ENCODE results near the gene PPP1CA.
A peak's percentile ranks its signal among the peaks of the same experiment; 100 is the strongest.

The PPP1CA gene

DNA sequence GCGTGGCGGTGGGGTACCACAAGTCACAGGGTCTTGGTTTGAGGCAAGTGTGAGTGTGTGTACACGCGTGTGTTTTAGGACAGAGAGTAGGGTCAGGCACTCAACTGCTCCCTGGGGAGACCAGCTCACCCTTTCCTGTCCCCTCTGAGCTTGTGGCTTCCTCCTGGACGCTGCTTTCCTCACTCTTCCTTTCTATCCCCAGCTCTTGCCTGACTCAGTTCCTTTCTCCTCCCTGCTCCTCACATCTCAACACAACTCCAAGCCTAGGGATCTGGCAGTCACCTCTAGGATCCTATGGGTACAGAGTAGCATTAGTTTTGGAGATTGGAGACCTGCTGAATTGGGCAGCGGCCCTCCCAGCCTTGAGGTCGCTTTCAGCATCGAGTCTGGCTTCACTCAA is 32.4 kb downstream of the PPP1CA start:
- H3K27ac ChIP-seq (ENCODE audit: low read depth in 2 of 2, low read length in 2 of 2) = peak overlapping the region in 1 of 2 donors; percentile 17
- no peaks in the 10 kb centered on the region for H3K9me3 ChIP-seq (ENCODE audit: control insufficient read depth in 2 of 2, low read length in 2 of 2)
- H3K9ac ChIP-seq (ENCODE audit: low read depth in 1 of 2, low read length in 2 of 2) = no peak overlapping the region
- peaks cover 0 to 5% of the 10 kb centered on the region in 2 donors for H3K36me3 ChIP-seq (ENCODE audit: control insufficient read depth in 2 of 2, insufficient read depth in 2 of 2, low read length in 2 of 2)
- H3K4me1 ChIP-seq (ENCODE audit: control insufficient read depth in 2 of 2, insufficient read depth in 2 of 2, low read length in 2 of 2) = peaks cover 37 to 39% of the 10 kb centered on the region in 2 donors
- no peak overlapping the region for H3K4me3 ChIP-seq (ENCODE audit: low read length in 2 of 2)
- H3K27me3 ChIP-seq (ENCODE audit: control insufficient read depth in 2 of 2, insufficient read depth in 2 of 2, low read length in 2 of 2) = no peaks in the 10 kb centered on the region

DNA sequence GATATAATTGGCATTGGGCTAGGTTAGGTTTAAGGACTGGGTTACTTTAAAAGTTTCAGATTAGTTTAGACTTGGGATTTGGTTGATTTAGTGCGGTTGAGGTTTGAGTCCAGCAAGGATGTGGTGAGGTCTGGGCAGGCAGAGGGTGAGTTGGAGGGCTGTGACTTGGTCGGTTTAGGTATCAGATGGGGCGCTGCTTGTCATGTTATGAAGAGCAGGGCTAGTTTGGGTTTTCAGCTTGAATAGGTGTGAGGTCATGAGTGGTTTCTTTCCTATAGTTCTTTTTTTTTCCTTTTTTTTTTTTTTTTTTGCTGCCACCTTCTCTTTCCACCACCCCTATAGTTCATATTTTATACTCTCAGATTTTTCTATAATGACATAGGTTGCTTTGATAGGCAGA is 33.0 kb downstream of the PPP1CA start:
- H3K27ac ChIP-seq (ENCODE audit: low read depth in 2 of 2, low read length in 2 of 2) = no peak overlapping the region
- no peaks in the 10 kb centered on the region for H3K27me3 ChIP-seq (ENCODE audit: control insufficient read depth in 2 of 2, insufficient read depth in 2 of 2, low read length in 2 of 2)
- H3K36me3 ChIP-seq (ENCODE audit: control insufficient read depth in 2 of 2, insufficient read depth in 2 of 2, low read length in 2 of 2) = peaks cover 0 to 5% of the 10 kb centered on the region in 2 donors
- no peaks in the 10 kb centered on the region for H3K9me3 ChIP-seq (ENCODE audit: control insufficient read depth in 2 of 2, low read length in 2 of 2)
- H3K4me1 ChIP-seq (ENCODE audit: control insufficient read depth in 2 of 2, insufficient read depth in 2 of 2, low read length in 2 of 2) = peaks cover 31 to 34% of the 10 kb centered on the region in 2 donors
- H3K4me3 ChIP-seq (ENCODE audit: low read length in 2 of 2) = no peak overlapping the region
- no peak overlapping the region for H3K9ac ChIP-seq (ENCODE audit: low read depth in 1 of 2, low read length in 2 of 2)

DNA sequence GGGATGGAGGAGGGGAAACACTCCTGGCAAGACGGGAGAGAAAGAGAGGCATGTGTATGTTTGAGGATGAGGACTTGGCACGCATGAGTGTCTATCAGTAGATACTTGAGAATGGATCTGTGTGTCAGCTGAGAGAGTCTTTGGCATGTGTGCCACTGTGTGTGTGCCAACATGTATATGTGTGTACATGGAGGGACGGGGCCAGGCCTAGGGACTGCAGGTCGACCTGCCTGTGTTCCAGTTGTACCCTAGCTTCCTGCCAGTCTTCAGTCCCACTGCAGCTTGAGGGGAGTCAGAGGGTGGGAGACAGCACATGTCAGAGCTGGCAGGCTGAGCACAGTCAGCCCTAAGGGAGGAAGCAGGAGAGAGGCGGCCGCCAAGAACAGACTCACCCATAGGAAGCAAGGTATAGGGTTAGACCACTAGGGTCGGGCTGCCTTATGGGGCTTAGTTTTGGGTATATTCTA is 33.9 kb downstream of the PPP1CA start:
- H3K27me3 ChIP-seq (ENCODE audit: control insufficient read depth in 2 of 2, insufficient read depth in 2 of 2, low read length in 2 of 2) = no peaks in the 10 kb centered on the region
- H3K27ac ChIP-seq (ENCODE audit: low read depth in 2 of 2, low read length in 2 of 2) = peak overlapping the region in 1 of 2 donors; percentile 6
- no peak overlapping the region for H3K4me3 ChIP-seq (ENCODE audit: low read length in 2 of 2)
- H3K9ac ChIP-seq (ENCODE audit: low read depth in 1 of 2, low read length in 2 of 2) = no peak overlapping the region
- H3K36me3 ChIP-seq (ENCODE audit: control insufficient read depth in 2 of 2, insufficient read depth in 2 of 2, low read length in 2 of 2) = peaks cover 0 to 5% of the 10 kb centered on the region in 2 donors
- peaks cover 31 to 34% of the 10 kb centered on the region in 2 donors for H3K4me1 ChIP-seq (ENCODE audit: control insufficient read depth in 2 of 2, insufficient read depth in 2 of 2, low read length in 2 of 2)
- no peaks in the 10 kb centered on the region for H3K9me3 ChIP-seq (ENCODE audit: control insufficient read depth in 2 of 2, low read length in 2 of 2)

GRCh38 chr11:67366961-67367760 is 34.5 kb downstream of the PPP1CA start:
- no peaks in the 10 kb centered on the region for H3K27me3 ChIP-seq (ENCODE audit: control insufficient read depth in 2 of 2, insufficient read depth in 2 of 2, low read length in 2 of 2)
- peak overlapping the region in 1 of 2 donors; percentile 44 for H3K9ac ChIP-seq (ENCODE audit: low read depth in 1 of 2, low read length in 2 of 2)
- H3K9me3 ChIP-seq (ENCODE audit: control insufficient read depth in 2 of 2, low read length in 2 of 2) = no peaks in the 10 kb centered on the region
- peaks cover 31 to 32% of the 10 kb centered on the region in 2 donors for H3K4me1 ChIP-seq (ENCODE audit: control insufficient read depth in 2 of 2, insufficient read depth in 2 of 2, low read length in 2 of 2)
- H3K36me3 ChIP-seq (ENCODE audit: control insufficient read depth in 2 of 2, insufficient read depth in 2 of 2, low read length in 2 of 2) = peaks cover 0 to 5% of the 10 kb centered on the region in 2 donors
- H3K4me3 ChIP-seq (ENCODE audit: low read length in 2 of 2) = peak overlapping the region in 1 of 2 donors; percentile 62
- peak overlapping the region in 1 of 2 donors; percentile 74 for H3K27ac ChIP-seq (ENCODE audit: low read depth in 2 of 2, low read length in 2 of 2)

DNA sequence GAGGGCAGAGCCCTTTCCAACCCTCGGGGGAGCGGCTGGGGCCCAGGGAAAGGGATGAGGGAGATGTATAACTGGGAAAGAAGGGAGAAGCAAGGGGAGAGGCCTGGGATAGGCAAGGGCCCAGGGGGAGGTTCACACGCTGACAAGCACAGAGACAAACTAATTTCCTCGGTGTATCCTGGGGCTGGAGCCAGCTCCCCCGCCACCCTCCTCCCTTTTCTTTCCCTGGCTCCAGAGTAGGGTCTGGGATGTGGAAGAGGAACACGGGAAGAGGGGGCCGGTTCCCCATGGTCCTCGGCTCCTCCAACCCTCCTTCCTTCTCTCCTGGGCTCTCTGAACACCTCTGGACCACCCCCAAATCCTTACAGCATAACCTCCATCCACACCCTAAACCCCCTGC is 35.1 kb downstream of the PPP1CA start:
- Histone ChIP-seq H3K4me3 (ENCODE audit: low read length in 2 of 2) (peak overlapping the region; percentile 47 to 62), H3K9ac (ENCODE audit: low read depth in 1 of 2, low read length in 2 of 2) (peak overlapping the region; percentile 44 to 47), H3K27ac (ENCODE audit: low read depth in 2 of 2, low read length in 2 of 2) (peak overlapping the region; percentile 24 to 74), H3K9me3 (ENCODE audit: control insufficient read depth in 2 of 2, low read length in 2 of 2) (no peaks in the 10 kb centered on the region), H3K27me3 (ENCODE audit: control insufficient read depth in 2 of 2, insufficient read depth in 2 of 2, low read length in 2 of 2) (no peaks in the 10 kb centered on the region), H3K36me3 (ENCODE audit: control insufficient read depth in 2 of 2, insufficient read depth in 2 of 2, low read length in 2 of 2) (peaks cover 0 to 5% of the 10 kb centered on the region in 2 donors), H3K4me1 (ENCODE audit: control insufficient read depth in 2 of 2, insufficient read depth in 2 of 2, low read length in 2 of 2) (peaks cover 26 to 27% of the 10 kb centered on the region in 2 donors)

DNA sequence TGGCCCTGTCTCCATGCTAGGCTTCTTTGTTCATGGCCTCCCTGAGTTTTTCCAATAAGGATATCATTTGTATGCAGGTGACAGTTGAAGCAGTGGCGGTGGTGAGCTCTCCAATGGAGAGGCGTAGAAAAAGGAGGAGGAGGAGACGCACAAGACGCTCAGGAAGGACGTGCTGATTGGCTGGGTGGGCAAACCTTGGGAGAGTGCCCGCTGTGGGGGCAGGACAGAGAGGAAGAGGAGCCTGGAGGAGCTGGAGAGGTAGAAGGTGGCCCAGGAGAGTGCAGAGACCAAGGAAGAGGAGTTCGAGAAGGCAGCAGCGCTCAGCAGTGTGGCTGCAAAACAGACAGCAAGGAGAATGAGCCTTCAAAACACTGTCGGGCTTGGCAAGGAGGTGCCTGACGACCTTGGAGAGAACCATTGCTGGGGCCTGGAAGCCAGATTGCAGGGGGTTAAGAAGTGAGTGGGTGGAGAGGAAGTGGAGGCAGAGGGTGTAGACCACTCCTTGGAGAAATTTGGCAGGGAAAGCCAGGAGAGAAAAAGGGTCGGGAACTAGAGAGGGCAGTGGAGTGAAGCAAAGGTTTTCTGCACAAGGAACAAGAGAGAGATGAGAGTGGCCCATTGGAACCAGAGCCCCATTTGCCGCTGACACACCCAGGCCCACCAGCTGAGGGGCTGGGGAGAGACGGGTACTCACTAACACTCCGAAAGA is 35.8 kb downstream of the PPP1CA start:
- Histone ChIP-seq H3K36me3 (ENCODE audit: control insufficient read depth in 2 of 2, insufficient read depth in 2 of 2, low read length in 2 of 2) (peaks cover 0 to 5% of the 10 kb centered on the region in 2 donors), H3K27ac (ENCODE audit: low read depth in 2 of 2, low read length in 2 of 2) (peak overlapping the region; percentile 70 to 74), H3K27me3 (ENCODE audit: control insufficient read depth in 2 of 2, insufficient read depth in 2 of 2, low read length in 2 of 2) (no peaks in the 10 kb centered on the region), H3K9me3 (ENCODE audit: control insufficient read depth in 2 of 2, low read length in 2 of 2) (no peaks in the 10 kb centered on the region), H3K4me3 (ENCODE audit: low read length in 2 of 2) (peak overlapping the region; percentile 47 to 62), H3K9ac (ENCODE audit: low read depth in 1 of 2, low read length in 2 of 2) (peak overlapping the region; percentile 44 to 47), H3K4me1 (ENCODE audit: control insufficient read depth in 2 of 2, insufficient read depth in 2 of 2, low read length in 2 of 2) (peaks cover 21 to 22% of the 10 kb centered on the region in 2 donors)

DNA sequence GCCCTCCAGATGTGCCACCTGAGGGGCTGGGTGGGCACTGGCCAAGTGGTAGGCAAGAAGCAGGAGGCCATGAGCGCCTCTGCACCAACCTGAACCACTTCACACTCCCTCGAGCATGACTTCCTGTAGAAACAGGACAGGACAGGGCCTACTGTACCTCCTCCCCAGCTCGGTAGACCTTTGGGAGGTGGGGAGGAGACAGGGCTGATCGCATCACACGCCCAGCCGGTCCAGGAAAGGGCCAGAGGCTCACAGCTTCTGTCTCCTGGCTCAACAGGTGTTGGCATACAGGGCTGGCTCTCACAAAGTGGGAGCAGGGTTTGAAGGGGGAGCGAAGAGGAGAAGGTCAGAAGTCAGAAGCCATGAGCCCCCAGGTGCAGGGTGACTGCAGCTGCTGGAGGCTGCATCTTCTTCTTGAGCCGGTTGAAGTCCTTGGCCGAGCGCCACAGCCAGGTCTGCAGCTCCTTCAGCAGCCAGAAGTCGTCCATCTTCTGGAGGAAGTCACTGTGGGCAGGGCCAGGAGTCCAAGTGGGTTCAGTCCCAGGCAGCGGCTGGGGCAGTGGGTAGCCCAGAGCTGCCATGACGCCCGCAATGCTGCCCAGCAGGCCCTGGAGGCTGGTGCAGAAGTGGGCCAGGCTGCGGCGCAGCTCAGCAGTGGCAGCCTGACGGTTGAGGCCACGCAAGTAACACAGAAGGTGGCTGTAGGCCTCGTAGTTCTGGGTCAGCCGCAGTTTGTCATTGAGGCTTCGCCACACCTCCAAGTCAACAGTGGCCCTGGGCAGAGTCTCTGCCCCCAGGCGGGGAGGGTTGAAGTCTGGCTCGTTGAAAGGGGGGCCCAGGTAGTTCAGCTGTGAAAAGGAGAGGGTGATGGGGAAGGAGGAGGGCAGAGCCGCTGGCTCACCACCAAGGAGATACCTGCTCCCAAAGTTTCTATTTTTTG is 36.6 kb downstream of the PPP1CA start:
- H3K4me1 ChIP-seq (ENCODE audit: control insufficient read depth in 2 of 2, insufficient read depth in 2 of 2, low read length in 2 of 2) = peaks cover 16 to 18% of the 10 kb centered on the region in 2 donors

GRCh38 chr11:67364169-67364568 is 37.5 kb downstream of the PPP1CA start:
- Histone ChIP-seq H3K9me3 (ENCODE audit: control insufficient read depth in 2 of 2, low read length in 2 of 2) (no peaks in the 10 kb centered on the region), H3K27ac (ENCODE audit: low read depth in 2 of 2, low read length in 2 of 2) (no peak overlapping the region), H3K4me1 (ENCODE audit: control insufficient read depth in 2 of 2, insufficient read depth in 2 of 2, low read length in 2 of 2) (peaks cover 16 to 18% of the 10 kb centered on the region in 2 donors), H3K27me3 (ENCODE audit: control insufficient read depth in 2 of 2, insufficient read depth in 2 of 2, low read length in 2 of 2) (no peaks in the 10 kb centered on the region), H3K4me3 (ENCODE audit: low read length in 2 of 2) (no peak overlapping the region), H3K9ac (ENCODE audit: low read depth in 1 of 2, low read length in 2 of 2) (no peak overlapping the region), H3K36me3 (ENCODE audit: control insufficient read depth in 2 of 2, insufficient read depth in 2 of 2, low read length in 2 of 2) (peaks cover 0 to 5% of the 10 kb centered on the region in 2 donors)

More for the DNA sequence above, 36.6 kb downstream of the PPP1CA start:
- H3K9ac ChIP-seq (ENCODE audit: low read depth in 1 of 2, low read length in 2 of 2) = peak overlapping the region in 1 of 2 donors; percentile 44
- H3K4me3 ChIP-seq (ENCODE audit: low read length in 2 of 2) = no peak overlapping the region
- H3K36me3 ChIP-seq (ENCODE audit: control insufficient read depth in 2 of 2, insufficient read depth in 2 of 2, low read length in 2 of 2) = peaks cover 0 to 5% of the 10 kb centered on the region in 2 donors
- H3K9me3 ChIP-seq (ENCODE audit: control insufficient read depth in 2 of 2, low read length in 2 of 2) = no peaks in the 10 kb centered on the region
- H3K27ac ChIP-seq (ENCODE audit: low read depth in 2 of 2, low read length in 2 of 2) = peak overlapping the region; percentile 70 to 74
- no peaks in the 10 kb centered on the region for H3K27me3 ChIP-seq (ENCODE audit: control insufficient read depth in 2 of 2, insufficient read depth in 2 of 2, low read length in 2 of 2)

DNA sequence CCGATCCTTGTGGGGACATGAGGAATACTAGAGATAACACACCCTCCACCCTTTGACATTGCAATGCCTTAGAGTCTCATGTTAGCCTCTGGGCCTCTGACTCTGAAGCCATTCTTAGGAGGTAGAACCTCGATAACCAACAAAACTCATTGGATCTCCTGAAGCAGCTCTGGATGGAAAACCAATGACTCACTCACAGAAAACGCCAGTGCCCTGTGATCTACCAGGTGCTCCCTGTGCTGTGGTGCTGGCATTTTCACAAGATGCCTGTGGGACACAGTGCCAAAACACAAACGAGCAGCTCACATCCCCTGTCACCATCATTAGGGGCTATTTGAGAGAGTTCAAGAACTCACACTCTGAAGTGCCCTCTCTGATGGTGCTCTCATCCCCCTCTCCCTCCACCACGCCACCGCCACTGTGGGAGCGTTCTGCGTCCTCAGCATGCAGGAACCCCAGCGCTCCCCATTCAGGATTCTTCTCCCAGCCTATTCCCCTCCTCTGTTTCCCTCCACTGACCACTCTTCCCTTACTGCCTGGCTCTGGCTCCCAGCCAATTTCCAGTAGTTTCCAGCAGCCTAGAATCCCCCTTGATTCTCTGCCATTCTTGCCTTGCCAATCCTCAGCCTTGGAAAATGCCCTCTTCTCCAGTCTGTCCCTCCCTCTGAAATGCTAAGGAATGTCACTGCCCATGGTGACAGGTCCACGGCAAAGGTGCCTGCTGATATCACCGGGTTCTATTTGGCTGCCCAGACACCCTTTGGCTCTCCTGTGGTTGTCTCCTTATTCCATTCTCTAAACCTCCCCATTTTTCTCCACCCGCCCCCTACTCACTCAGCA is 43.6 kb downstream of the PPP1CA start:
- no peak overlapping the region for H3K4me3 ChIP-seq (ENCODE audit: low read length in 2 of 2)
- no peaks in the 10 kb centered on the region for H3K36me3 ChIP-seq (ENCODE audit: control insufficient read depth in 2 of 2, insufficient read depth in 2 of 2, low read length in 2 of 2)
- no peaks in the 10 kb centered on the region for H3K27me3 ChIP-seq (ENCODE audit: control insufficient read depth in 2 of 2, insufficient read depth in 2 of 2, low read length in 2 of 2)
- no peaks in the 10 kb centered on the region for H3K9me3 ChIP-seq (ENCODE audit: control insufficient read depth in 2 of 2, low read length in 2 of 2)
- no peak overlapping the region for H3K9ac ChIP-seq (ENCODE audit: low read depth in 1 of 2, low read length in 2 of 2)
- peaks cover 37 to 39% of the 10 kb centered on the region in 2 donors for H3K4me1 ChIP-seq (ENCODE audit: control insufficient read depth in 2 of 2, insufficient read depth in 2 of 2, low read length in 2 of 2)
- no peak overlapping the region for H3K27ac ChIP-seq (ENCODE audit: low read depth in 2 of 2, low read length in 2 of 2)
